Thoracic aorta (tissue), 2 donors: ENCODE measurements around the gene OPA1. TPM values are rescaled to one million over a fixed set of nuclear protein-coding genes. Genes with fewer than 3 reads are reported as not detected.

ENCODE experiments used
- ATAC-seq: fragments of 150-250 bp; one replicate; pipeline ENCODE4 v1.8.0; 2017; ENCODE audit warnings: low read depth; ENCODE audit not compliant: insufficient number of reproducible peaks, low FRiP score
- DNase-seq: peaks from one replicate; pipeline ENCODE4 v3.0.0-alpha.2; 2020; ENCODE audit warnings: low spot score
- H3K27ac ChIP-seq, 2 donors: fragments of 200-600 bp; sonication (generic); 1 replicate in 1 of 2; 2 replicates in 1 of 2; pipeline ENCODE4 v1.5.1; 2016; ENCODE audit warnings: mild to moderate bottlenecking in 2 of 2, moderate library complexity in 2 of 2
- H3K27me3 ChIP-seq: fragments of 200-600 bp; sonication (generic); replicated peaks from 2 replicates; pipeline ENCODE4 v1.6.0; 2016; ENCODE audit warnings: mild to moderate bottlenecking; ENCODE audit not compliant: insufficient read depth
- H3K36me3 ChIP-seq: fragments of 200-600 bp; sonication (generic); one replicate; pipeline ENCODE4 v1.5.1; 2016
- H3K4me1 ChIP-seq, 2 donors: fragments of 200-600 bp; sonication (generic); 1 replicate in 1 of 2; 2 replicates in 1 of 2; pipeline versions ENCODE4 v1.5.1 to v1.6.0; 2016; ENCODE audit warnings: low read depth in 2 of 2, mild to moderate bottlenecking in 1 of 2; ENCODE audit not compliant: control insufficient read depth in 1 of 2
- H3K4me3 ChIP-seq: fragments of 200-600 bp; sonication (generic); 2 replicates; pipeline ENCODE4 v1.5.1; 2016; ENCODE audit warnings: mild to moderate bottlenecking
- H3K9me3 ChIP-seq: fragments of 200-600 bp; sonication (generic); 2 replicates; pipeline ENCODE4 v1.5.1; 2016
- CTCF ChIP-seq: fragments of 200-600 bp; sonication (generic); IDR thresholded peaks from one replicate; pipeline ENCODE4 v1.5.1; 2019; ENCODE audit warnings: antibody characterized with exemption
- total RNA-seq, 2 donors: library from RNA; depleted of rRNA; stranded (reverse); fragments of >200 nt; gene quantifications; one replicate each; pipeline versions ENCODE4 v1.1.0 to v1.2.3, GENCODE V29; 2016

Gene OPA1
- total RNA-seq, 2 donors from 2014 or later: 34.0 to 43.8 TPM

GRCh38 chr3:193641440-193641775, 48.4 kb downstream of the OPA1 start:
- ATAC-seq (no peak), DNase-seq (no peak)
- Histone ChIP-seq H3K4me3 (no peak overlapping the region), H3K27ac (no peak overlapping the region), H3K36me3 (peaks cover 24% of the 10 kb centered on the region), H3K9me3 (no peaks in the 10 kb centered on the region), H3K27me3 (no peaks in the 10 kb centered on the region), H3K4me1 (peaks cover 0 to 5% of the 10 kb centered on the region in 2 donors)
- no peak for TF ChIP-seq CTCF

GRCh38 chr3:193645806-193646205, 52.8 kb downstream of the OPA1 start:
- no peak for TF ChIP-seq CTCF

GRCh38 chr3:193648542-193649076, 55.6 kb downstream of the OPA1 start:
- Histone ChIP-seq H3K4me1 (peaks cover 0 to 5% of the 10 kb centered on the region in 2 donors), H3K9me3 (no peaks in the 10 kb centered on the region), H3K36me3 (peaks cover 24% of the 10 kb centered on the region), H3K4me3 (no peak overlapping the region), H3K27ac (no peak overlapping the region), H3K27me3 (no peaks in the 10 kb centered on the region)
- ATAC-seq (no peak), DNase-seq (no peak)
- no peak for TF ChIP-seq CTCF

More at GRCh38 chr3:193645806-193646205, 52.8 kb downstream of the OPA1 start:
- DNase-seq (no peak), ATAC-seq (no peak)
- H3K36me3 ChIP-seq: peaks cover 24% of the 10 kb centered on the region
- no peaks in the 10 kb centered on the region for H3K27me3 ChIP-seq
- H3K9me3 ChIP-seq: no peaks in the 10 kb centered on the region
- H3K4me3 ChIP-seq: no peak overlapping the region
- peaks cover 0 to 5% of the 10 kb centered on the region in 2 donors for H3K4me1 ChIP-seq
- no peak overlapping the region for H3K27ac ChIP-seq

GRCh38 chr3:193650585-193650984, 57.6 kb downstream of the OPA1 start:
- H3K4me3 ChIP-seq: no peak overlapping the region
- peaks cover 0 to 2% of the 10 kb centered on the region in 2 donors for H3K4me1 ChIP-seq
- no peak overlapping the region for H3K27ac ChIP-seq
- DNase-seq: no peak
- no peak for TF ChIP-seq CTCF
- no peaks in the 10 kb centered on the region for H3K27me3 ChIP-seq
- ATAC-seq: no peak
- H3K9me3 ChIP-seq: no peaks in the 10 kb centered on the region
- peaks cover 22% of the 10 kb centered on the region for H3K36me3 ChIP-seq

GRCh38 chr3:193655831-193656433, 62.9 kb downstream of the OPA1 start:
- DNase-seq (no peak), ATAC-seq (no peak)
- Histone ChIP-seq H3K9me3 (no peaks in the 10 kb centered on the region), H3K36me3 (peaks cover 33% of the 10 kb centered on the region), H3K27ac (no peak overlapping the region), H3K27me3 (no peaks in the 10 kb centered on the region), H3K4me3 (no peak overlapping the region), H3K4me1 (no peaks in the 10 kb centered on the region)
- TF ChIP-seq CTCF: no peak
